Measurements from ENCODE around the gene PDE6B. TPM values are rescaled to one million over a fixed set of nuclear protein-coding genes. Genes with fewer than 3 reads are reported as not detected.

The PDE6B gene
- total RNA-seq, 4 donors from 2014 or later, result 0.60 to 2.5 (median 0.95) TPM; not detected in 1

- no peak overlapping the region for H3K27ac ChIP-seq
- 20 to 51% methylated on average over 1 to 10 of the region's 10 CpGs for WGBS, 2 donors (ENCODE audit: low coverage in 1 of 2)
- peak; percentile 14 for DNase-seq
- no peaks in the 10 kb centered on the region for H3K9me3 ChIP-seq
- H3K36me3 ChIP-seq, result no peaks in the 10 kb centered on the region
- no peaks in the 10 kb centered on the region for H3K4me1 ChIP-seq
- H3K27me3 ChIP-seq, result peaks cover 27% of the 10 kb centered on the region
- TF ChIP-seq POLR2A (IDR thresholded peaks at IDR 0.05) (no peak), EP300 (IDR thresholded peaks at IDR 0.05; ENCODE audit: low read depth) (no peak), POLR2AphosphoS5 (IDR thresholded peaks at IDR 0.05) (no peak)
- TF ChIP-seq, protein P1, sequence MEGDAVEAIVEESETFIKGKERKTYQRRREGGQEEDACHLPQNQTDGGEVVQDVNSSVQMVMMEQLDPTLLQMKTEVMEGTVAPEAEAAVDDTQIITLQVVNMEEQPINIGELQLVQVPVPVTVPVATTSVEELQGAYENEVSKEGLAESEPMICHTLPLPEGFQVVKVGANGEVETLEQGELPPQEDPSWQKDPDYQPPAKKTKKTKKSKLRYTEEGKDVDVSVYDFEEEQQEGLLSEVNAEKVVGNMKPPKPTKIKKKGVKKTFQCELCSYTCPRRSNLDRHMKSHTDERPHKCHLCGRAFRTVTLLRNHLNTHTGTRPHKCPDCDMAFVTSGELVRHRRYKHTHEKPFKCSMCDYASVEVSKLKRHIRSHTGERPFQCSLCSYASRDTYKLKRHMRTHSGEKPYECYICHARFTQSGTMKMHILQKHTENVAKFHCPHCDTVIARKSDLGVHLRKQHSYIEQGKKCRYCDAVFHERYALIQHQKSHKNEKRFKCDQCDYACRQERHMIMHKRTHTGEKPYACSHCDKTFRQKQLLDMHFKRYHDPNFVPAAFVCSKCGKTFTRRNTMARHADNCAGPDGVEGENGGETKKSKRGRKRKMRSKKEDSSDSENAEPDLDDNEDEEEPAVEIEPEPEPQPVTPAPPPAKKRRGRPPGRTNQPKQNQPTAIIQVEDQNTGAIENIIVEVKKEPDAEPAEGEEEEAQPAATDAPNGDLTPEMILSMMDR (IDR thresholded peaks at IDR 0.05), result no peak
- H3K4me3 ChIP-seq, result no peak overlapping the region
- in situ Hi-C loops (cut with MboI; ENCODE audit: low pct_ligation_motif_present in 1 of 4, low pct_unique_long_range_greater_than_20kb in 1 of 4, low sequenced_read_pairs in 3 of 4) (no loop called here), intact Hi-C loops (cut with DNase I; ENCODE audit: low total_unique reads) (no loop called here)
Measured at GRCh38 chr4:610411-611261, 14.7 kb upstream of the PDE6B start.

DNA sequence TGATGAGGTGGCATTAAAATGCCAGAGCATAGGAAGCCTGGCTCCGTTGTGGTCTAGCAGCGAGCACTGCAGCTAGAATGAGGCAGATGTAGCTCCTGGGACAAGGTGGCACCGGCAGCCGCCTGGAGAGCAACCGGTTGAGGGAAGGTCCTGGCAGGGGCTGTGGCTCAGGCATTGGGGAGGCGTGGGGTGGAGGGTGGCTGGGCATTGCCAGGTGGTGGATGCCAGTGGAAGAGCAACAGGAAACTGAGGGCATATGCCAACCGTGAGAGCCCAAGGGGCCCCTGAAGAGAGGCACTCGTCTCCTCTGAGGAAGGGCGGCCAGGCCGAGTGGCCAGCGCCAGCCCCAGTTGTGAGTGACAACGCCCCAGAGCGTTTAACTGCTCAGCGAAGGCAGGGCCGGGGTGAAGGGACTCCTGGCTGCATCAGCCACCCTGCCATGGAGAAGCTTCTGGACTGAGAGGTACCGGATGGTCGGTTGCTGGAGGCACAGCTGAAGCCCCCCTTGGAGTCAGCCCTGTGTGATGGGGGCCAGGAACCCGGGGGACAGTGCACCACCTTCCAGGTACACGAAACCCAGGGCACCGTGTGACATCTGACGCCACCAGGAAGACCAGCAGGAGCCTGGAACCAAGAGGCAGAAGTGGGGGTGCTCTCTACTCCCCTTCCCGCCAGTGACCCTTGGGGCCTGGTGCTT, 13.2 kb upstream of the PDE6B start:
- WGBS, 2 donors (ENCODE audit: low coverage in 1 of 2), result 84% methylated on average over 22 of the region's 22 CpGs; no CpG with 5 or more reads in 1 of the 2 donors
- H3K27me3 ChIP-seq, result peaks cover 22% of the 10 kb centered on the region
- H3K4me3 ChIP-seq, result no peak overlapping the region
- H3K9me3 ChIP-seq, result no peaks in the 10 kb centered on the region
- no peaks in the 10 kb centered on the region for H3K4me1 ChIP-seq
- H3K36me3 ChIP-seq, result no peaks in the 10 kb centered on the region
- no peak overlapping the region for H3K27ac ChIP-seq
- intact Hi-C loops (cut with DNase I; ENCODE audit: low total_unique reads), result no loop called here
- TF ChIP-seq POLR2A (IDR thresholded peaks at IDR 0.05) (no peak), EP300 (IDR thresholded peaks at IDR 0.05; ENCODE audit: low read depth) (no peak), POLR2AphosphoS5 (IDR thresholded peaks at IDR 0.05) (no peak)
- TF ChIP-seq, protein P1 (IDR thresholded peaks at IDR 0.05), result no peak
- DNase-seq, result no peak
- in situ Hi-C loops (cut with MboI; ENCODE audit: low pct_ligation_motif_present in 1 of 4, low pct_unique_long_range_greater_than_20kb in 1 of 4, low sequenced_read_pairs in 3 of 4), result no loop called here

- no peak for DNase-seq
- Histone ChIP-seq H3K27ac (no peak overlapping the region), H3K4me1 (no peaks in the 10 kb centered on the region), H3K4me3 (no peak overlapping the region), H3K27me3 (peaks cover 19% of the 10 kb centered on the region), H3K36me3 (no peaks in the 10 kb centered on the region), H3K9me3 (no peaks in the 10 kb centered on the region)
- intact Hi-C loops (cut with DNase I; ENCODE audit: low total_unique reads), result no loop called here
- TF ChIP-seq EP300 (IDR thresholded peaks at IDR 0.05; ENCODE audit: low read depth) (no peak), POLR2A (IDR thresholded peaks at IDR 0.05) (no peak)
- TF ChIP-seq, protein P1 (IDR thresholded peaks at IDR 0.05), result no peak
- WGBS, 2 donors (ENCODE audit: low coverage in 1 of 2), result 80 to 81% methylated on average over 2 to 7 of the region's 7 CpGs
- in situ Hi-C loops (cut with MboI; ENCODE audit: low pct_ligation_motif_present in 1 of 4, low pct_unique_long_range_greater_than_20kb in 1 of 4, low sequenced_read_pairs in 3 of 4), result no loop called here
Measured at GRCh38 chr4:612749-613125, 12.6 kb upstream of the PDE6B start.

DNA sequence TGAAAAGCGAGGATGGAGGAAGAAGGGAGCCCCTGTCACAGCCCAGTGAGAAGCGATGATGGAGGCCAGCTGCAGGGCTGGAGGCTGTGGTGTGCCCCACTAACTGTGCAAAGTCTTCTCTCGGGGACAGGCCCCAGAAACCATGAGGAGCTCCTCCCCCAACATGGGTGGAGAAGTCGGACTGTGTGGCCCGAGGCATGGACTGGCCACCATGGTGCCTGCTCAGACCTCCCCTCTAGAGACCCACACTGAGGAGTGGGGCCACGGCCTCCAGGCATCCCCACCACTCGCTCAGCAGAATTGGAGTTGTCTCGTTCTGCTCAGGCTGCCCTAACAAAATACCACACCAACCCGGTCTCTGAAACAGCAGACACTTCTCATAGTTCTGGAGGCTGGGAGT, 12.2 kb upstream of the PDE6B start:
- H3K27me3 ChIP-seq, result peaks cover 15% of the 10 kb centered on the region

More for the DNA sequence above, 12.2 kb upstream of the PDE6B start:
- Histone ChIP-seq H3K4me1 (no peaks in the 10 kb centered on the region), H3K4me3 (no peak overlapping the region), H3K27ac (no peak overlapping the region), H3K9me3 (no peaks in the 10 kb centered on the region), H3K36me3 (no peaks in the 10 kb centered on the region)
- intact Hi-C loops (cut with DNase I; ENCODE audit: low total_unique reads) (no loop called here), in situ Hi-C loops (cut with MboI; ENCODE audit: low pct_ligation_motif_present in 1 of 4, low pct_unique_long_range_greater_than_20kb in 1 of 4, low sequenced_read_pairs in 3 of 4) (no loop called here)
- WGBS, 2 donors (ENCODE audit: low coverage in 1 of 2), result 80% methylated on average over 9 of the region's 9 CpGs; no CpG with 5 or more reads in 1 of the 2 donors
- TF ChIP-seq, protein P1 (IDR thresholded peaks at IDR 0.05), result no peak
- TF ChIP-seq POLR2A (IDR thresholded peaks at IDR 0.05) (no peak), POLR2AphosphoS5 (IDR thresholded peaks at IDR 0.05) (no peak), EP300 (IDR thresholded peaks at IDR 0.05; ENCODE audit: low read depth) (no peak)
- no peak for DNase-seq
